Fibroblast of the aortic adventitia (primary cell): ENCODE measurements around the gene ITPKC. TPM values are rescaled to one million over a fixed set of nuclear protein-coding genes. Genes with fewer than 3 reads are reported as not detected.
A peak's percentile ranks its signal among the peaks of the same experiment; 100 is the strongest.

Experiments
- DNase-seq: peaks from one replicate; pipeline ENCODE4 v3.0.0-alpha.2; 2010; ENCODE audit warnings: low read depth
- H3K4me3 ChIP-seq: 2 replicates; pipeline ENCODE4 v1.5.1; 2011; ENCODE audit warnings: low read depth, mild to moderate bottlenecking, control low read depth, low read length, moderate library complexity
- CTCF ChIP-seq: IDR thresholded peaks from 2 replicates; pipeline ENCODE4 v1.5.1; 2011; ENCODE audit warnings: mild to moderate bottlenecking, low read length, control low read depth, inconsistent platforms; ENCODE audit not compliant: insufficient read depth
- total RNA-seq: library from RNA; depleted of rRNA; stranded (reverse); fragments of >200 nt; gene quantifications from 2 replicates; pipeline ENCODE4 v1.2.3, GENCODE V29; 2012; ENCODE audit warnings: low replicate concordance

The ITPKC gene
- total RNA-seq, 1 donor, result 12.7 TPM

DNA sequence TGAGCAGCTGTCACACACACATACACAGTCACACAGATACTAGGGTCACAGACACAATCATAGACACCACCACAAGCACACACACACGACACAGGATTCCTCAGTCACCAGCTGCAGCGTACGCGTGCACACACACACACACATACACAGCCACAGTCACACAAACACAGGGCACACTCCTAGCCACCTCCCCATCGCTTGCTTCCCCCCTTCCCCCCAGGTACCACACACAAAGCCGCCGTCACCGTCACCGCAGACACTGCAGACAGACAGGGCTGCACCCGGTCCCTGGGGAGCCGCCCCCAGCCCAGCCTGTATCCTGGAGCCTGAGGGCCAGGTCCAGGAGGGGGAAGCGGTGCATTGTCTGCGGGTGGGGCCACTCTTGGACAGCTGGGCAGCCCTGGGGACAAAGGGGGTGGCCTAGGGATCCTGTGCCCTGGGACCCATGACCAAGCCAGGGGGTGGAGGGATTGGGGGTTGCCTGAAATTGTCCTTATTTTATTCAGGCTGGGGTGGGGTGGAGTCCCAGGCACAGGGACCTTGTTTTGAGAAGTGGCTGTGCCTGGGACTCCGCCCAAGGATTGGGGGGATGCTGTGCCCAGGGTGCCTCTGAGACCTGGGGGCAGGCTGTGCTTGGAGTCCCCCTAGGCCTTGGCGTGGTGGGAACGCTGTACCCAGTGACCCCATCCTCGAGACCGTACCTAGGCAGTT, 27.4 kb upstream of the ITPKC start:
- DNase-seq, result peak; percentile 15
- no peak for TF ChIP-seq CTCF
- peak overlapping the region; percentile 100 for H3K4me3 ChIP-seq

GRCh38 chr19:40690050-40690692, 26.7 kb upstream of the ITPKC start, which contains the start of gene NUMBL:
NUMBL (minus strand) TSS chr19:40690651; CDS start chr19:40690483, 168 bp downstream.
- TF ChIP-seq CTCF, result no peak

DNA sequence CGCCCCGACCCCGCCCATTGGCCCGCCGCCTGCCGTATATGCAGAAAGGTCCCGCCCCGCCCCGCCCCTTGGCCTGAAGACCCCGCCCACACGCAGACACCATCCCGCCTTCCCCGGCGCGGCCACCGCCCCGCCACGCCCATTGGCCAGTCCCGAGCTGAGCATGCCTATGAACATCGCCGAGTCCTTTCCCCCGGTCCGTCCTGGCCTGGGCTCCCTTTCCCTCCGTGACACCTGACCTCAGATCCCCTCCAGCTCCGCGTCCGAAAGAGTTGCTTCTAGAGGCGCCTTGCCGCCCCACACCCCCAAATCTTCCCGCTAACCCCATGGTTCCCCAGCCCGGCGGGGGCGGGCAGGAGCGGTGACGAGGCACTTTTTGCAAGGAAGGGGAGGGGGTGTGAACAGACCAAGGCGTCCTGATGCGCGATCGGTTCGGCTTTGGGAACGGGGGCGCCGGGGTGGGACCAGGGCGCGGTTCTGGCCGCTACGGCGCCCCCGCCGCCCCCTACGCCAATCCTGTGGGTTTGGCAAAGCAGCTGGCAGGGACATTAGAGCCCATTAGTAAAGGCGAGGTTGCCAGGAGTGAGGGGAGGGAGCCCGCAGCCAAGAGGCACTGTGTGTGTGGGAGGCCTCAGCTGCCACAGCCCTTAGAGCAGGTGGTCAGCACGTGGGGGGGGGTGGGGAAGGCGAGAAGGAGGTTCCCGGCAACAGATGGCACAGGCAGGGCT, 26.1 kb upstream of the ITPKC start:
- peak; percentile 88 for DNase-seq
- no peak for TF ChIP-seq CTCF
- peak overlapping the region; percentile 100 for H3K4me3 ChIP-seq

More at GRCh38 chr19:40690050-40690692, 26.7 kb upstream of the ITPKC start, which contains the start of gene NUMBL:
- peak within 1 kb of the TSS; percentile 100 for H3K4me3 ChIP-seq
- DNase-seq, result no peak

- no peak for DNase-seq
- no peak for TF ChIP-seq CTCF
- no peak overlapping the region for H3K4me3 ChIP-seq
Observed at GRCh38 chr19:40691421-40692211, 25.3 kb upstream of the ITPKC start.

GRCh38 chr19:40692212-40692551, 24.7 kb upstream of the ITPKC start:
- no peak overlapping the region for H3K4me3 ChIP-seq
- DNase-seq, result no peak
- TF ChIP-seq CTCF, result no peak

- no peak overlapping the region for H3K4me3 ChIP-seq
- DNase-seq, result no peak
- no peak for TF ChIP-seq CTCF
Observed at GRCh38 chr19:40693150-40693788, 23.6 kb upstream of the ITPKC start.
